Activated naive CD8-positive, alpha-beta T cell treated with anti-CD3 and anti-CD28 coated beads, Interleukin-2, amount 50 U/mL, for 24 hours (primary cell): ENCODE results near the gene CYP4F12.

ENCODE experiments used
- ATAC-seq: fragments of 150-1000 bp; cut with Tn5 transposase; one replicate; pipeline ENCODE4 v1.10.0; 2021
- DNase-seq: peaks from one replicate; pipeline ENCODE4 v3.0.0; 2021
- H3K27ac Mint-ChIP-seq: one replicate; pipeline ENCODE4 v1.8.0; 2021; ENCODE audit warnings: mild to moderate bottlenecking, mixed read lengths
- H3K27me3 Mint-ChIP-seq: one replicate; pipeline ENCODE4 v1.8.0; 2021; ENCODE audit warnings: mixed read lengths
- H3K36me3 Mint-ChIP-seq: one replicate; pipeline ENCODE4 v1.8.0; 2021; ENCODE audit warnings: low read depth, mixed read lengths
- H3K4me1 Mint-ChIP-seq: one replicate; pipeline ENCODE4 v1.8.0; 2021; ENCODE audit warnings: mixed read lengths
- H3K4me3 Mint-ChIP-seq: one replicate; pipeline ENCODE4 v1.8.0; 2021; ENCODE audit warnings: mild to moderate bottlenecking, moderate library complexity, mixed read lengths
- H3K9me3 Mint-ChIP-seq: one replicate; pipeline ENCODE4 v1.8.0; 2021; ENCODE audit warnings: mixed read lengths

The CYP4F12 gene

GRCh38 chr19:15717809-15718208 is 44.9 kb downstream of the CYP4F12 start:
- no peak overlapping the region for H3K4me3 Mint-ChIP-seq
- H3K27ac Mint-ChIP-seq, result no peak overlapping the region
- ATAC-seq (no peak), DNase-seq (no peak)
- no peaks in the 10 kb centered on the region for H3K36me3 Mint-ChIP-seq
- H3K4me1 Mint-ChIP-seq, result no peaks in the 10 kb centered on the region
- H3K9me3 Mint-ChIP-seq, result no peaks in the 10 kb centered on the region
- H3K27me3 Mint-ChIP-seq, result peaks cover 30% of the 10 kb centered on the region

DNA sequence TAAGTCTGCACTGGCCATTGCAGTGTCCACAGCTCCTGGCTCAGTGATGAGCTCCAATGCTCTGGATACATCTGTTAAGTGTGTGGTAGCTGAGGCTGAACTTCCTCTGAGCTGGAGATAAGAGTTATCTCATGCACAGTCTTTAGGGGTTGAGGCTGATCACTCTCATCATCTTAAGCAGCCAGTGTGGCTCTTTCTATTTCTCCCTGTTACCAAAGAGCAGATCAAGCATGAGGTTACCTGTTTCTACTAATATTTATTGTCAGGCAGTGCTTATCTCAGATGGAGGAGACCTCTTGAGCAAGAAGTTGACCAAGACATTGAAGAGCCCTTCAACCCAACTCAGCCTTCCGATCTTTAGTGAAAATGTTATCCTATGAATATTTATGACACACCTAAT is 48.4 kb downstream of the CYP4F12 start:
- Mint-ChIP-seq H3K36me3 (no peaks in the 10 kb centered on the region), H3K9me3 (no peaks in the 10 kb centered on the region), H3K27me3 (peaks cover 41% of the 10 kb centered on the region), H3K27ac (no peak overlapping the region), H3K4me1 (no peaks in the 10 kb centered on the region), H3K4me3 (no peak overlapping the region)
- DNase-seq, result no peak
- ATAC-seq, result no peak

- H3K9me3 Mint-ChIP-seq, result no peaks in the 10 kb centered on the region
- ATAC-seq, result no peak
- H3K4me1 Mint-ChIP-seq, result no peaks in the 10 kb centered on the region
- peaks cover 41% of the 10 kb centered on the region for H3K27me3 Mint-ChIP-seq
- H3K36me3 Mint-ChIP-seq, result no peaks in the 10 kb centered on the region
- no peak overlapping the region for H3K4me3 Mint-ChIP-seq
- DNase-seq, result no peak
- H3K27ac Mint-ChIP-seq, result no peak overlapping the region
Measured at GRCh38 chr19:15722956-15723355, 50.1 kb downstream of the CYP4F12 start.

DNA sequence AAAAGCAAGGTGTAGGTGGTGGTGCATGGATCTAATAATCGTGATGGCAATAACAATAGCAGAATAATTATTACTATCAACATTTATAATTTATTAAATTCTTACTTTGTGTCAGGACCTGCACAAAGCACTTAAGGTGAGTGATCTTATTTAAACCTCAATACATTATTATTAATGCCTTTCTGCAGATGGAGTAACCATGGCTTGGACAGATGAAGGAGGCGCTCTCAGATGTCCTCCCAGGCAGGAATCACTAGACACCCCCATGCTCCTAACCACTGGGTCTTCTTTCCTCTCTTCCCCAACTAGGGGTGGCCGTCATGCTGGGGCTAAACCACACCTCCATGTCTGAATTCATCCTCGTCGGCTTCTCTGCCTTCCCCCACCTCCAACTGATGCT is 54.8 kb downstream of the CYP4F12 start, which contains the start of gene OR10H2:
TSS of gene OR10H2 (plus strand) at position 301 of the 400 bp plus-strand sequence. CDS start at position 321, 20 bp downstream.
- DNase-seq (no peak), ATAC-seq (no peak)
- Mint-ChIP-seq H3K9me3 (no peaks in the 10 kb centered on the region), H3K27me3 (peaks cover 26% of the 10 kb centered on the region), H3K36me3 (no peaks in the 10 kb centered on the region), H3K27ac (no peak within 1 kb of the TSS), H3K4me3 (no peak within 1 kb of the TSS), H3K4me1 (no peaks in the 10 kb centered on the region)

DNA sequence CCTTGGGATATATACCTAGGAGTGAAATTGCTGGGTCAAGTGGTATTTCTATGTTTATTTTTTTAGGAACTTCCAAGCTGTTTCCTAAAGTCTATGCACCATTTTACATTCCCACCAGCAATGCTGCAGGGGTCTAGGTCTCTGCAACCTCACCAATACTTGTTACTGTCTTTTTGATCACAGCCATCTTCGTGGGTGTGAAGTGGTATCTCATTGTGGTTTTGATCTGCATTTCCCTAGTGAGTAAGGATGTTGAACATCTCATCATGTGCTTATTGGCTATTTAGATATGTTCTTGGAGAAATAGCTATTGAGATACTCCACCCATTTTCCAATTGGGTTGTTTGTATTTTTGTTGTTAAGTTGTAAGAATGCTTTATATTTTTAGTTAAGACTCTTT is 57.7 kb downstream of the CYP4F12 start:
- Mint-ChIP-seq H3K4me3 (no peak overlapping the region), H3K27ac (peak overlapping the region; percentile 10), H3K36me3 (no peaks in the 10 kb centered on the region), H3K4me1 (no peaks in the 10 kb centered on the region), H3K9me3 (no peaks in the 10 kb centered on the region), H3K27me3 (peaks cover 13% of the 10 kb centered on the region)
- ATAC-seq (no peak), DNase-seq (no peak)

- H3K27ac Mint-ChIP-seq, result no peak overlapping the region
- peaks cover 8% of the 10 kb centered on the region for H3K27me3 Mint-ChIP-seq
- H3K9me3 Mint-ChIP-seq, result no peaks in the 10 kb centered on the region
- ATAC-seq, result no peak
- DNase-seq, result no peak
- no peaks in the 10 kb centered on the region for H3K4me1 Mint-ChIP-seq
- H3K36me3 Mint-ChIP-seq, result no peaks in the 10 kb centered on the region
- no peak overlapping the region for H3K4me3 Mint-ChIP-seq
Measured at GRCh38 chr19:15732388-15732787, 59.5 kb downstream of the CYP4F12 start.

- Mint-ChIP-seq H3K36me3 (no peaks in the 10 kb centered on the region), H3K4me3 (no peak overlapping the region), H3K27me3 (no peaks in the 10 kb centered on the region), H3K9me3 (no peaks in the 10 kb centered on the region), H3K27ac (no peak overlapping the region), H3K4me1 (no peaks in the 10 kb centered on the region)
- no peak for ATAC-seq
- DNase-seq, result no peak
Measured at GRCh38 chr19:15733895-15734294, 61.0 kb downstream of the CYP4F12 start.

DNA sequence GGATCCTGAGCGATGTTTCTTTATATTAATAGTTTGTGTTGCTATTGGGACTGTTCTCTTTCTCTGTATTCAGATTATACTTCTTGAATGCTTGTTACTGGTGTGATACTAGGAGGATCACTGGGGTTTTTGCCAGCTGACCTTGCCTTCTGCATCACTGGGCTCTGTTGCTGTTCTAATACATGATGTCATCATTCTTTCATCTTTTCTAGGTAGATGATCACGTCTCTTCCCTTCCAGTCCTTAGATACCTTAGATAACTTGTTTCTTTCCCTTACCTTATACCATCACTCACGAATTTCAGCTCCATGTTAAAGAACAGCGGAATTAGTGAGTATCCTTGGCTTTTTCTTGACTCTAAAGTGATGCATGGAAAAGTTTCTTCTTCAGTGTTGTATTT is 64.8 kb downstream of the CYP4F12 start, which contains the start of gene OR10H3:
TSS of gene OR10H3 (plus strand) at position 264 of the 400 bp plus-strand sequence. CDS start 3,408 bp downstream, outside the sequence.
- H3K9me3 Mint-ChIP-seq, result peaks cover 15% of the 10 kb centered on the region
- no peak within 1 kb of the TSS for H3K4me3 Mint-ChIP-seq
- DNase-seq (no peak), ATAC-seq (no peak)
- no peak within 1 kb of the TSS for H3K27ac Mint-ChIP-seq
- H3K36me3 Mint-ChIP-seq, result peaks cover 5% of the 10 kb centered on the region
- no peaks in the 10 kb centered on the region for H3K4me1 Mint-ChIP-seq
- H3K27me3 Mint-ChIP-seq, result peaks cover 9% of the 10 kb centered on the region

DNA sequence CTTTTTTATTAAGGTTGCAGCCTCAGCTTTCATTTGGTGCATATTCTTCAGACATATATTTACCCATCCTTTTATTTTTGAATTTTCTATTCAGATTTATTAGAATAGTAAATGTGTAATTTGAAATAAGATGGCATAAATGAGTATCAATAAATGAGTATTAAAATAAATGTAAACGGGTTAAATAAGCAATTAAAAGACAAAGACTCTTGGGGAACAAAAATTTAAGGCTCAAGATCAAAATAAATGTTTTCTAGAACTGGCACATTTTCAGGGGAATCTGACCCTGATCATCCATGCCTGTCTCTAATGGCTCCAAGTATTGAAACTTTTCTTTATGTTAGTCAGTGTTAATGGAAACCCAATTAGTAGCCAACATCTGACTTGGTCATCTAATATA is 67.9 kb downstream of the CYP4F12 start:
- Mint-ChIP-seq H3K9me3 (peaks cover 15% of the 10 kb centered on the region), H3K4me3 (no peak overlapping the region), H3K4me1 (no peaks in the 10 kb centered on the region), H3K36me3 (peaks cover 5% of the 10 kb centered on the region), H3K27me3 (peaks cover 22% of the 10 kb centered on the region), H3K27ac (no peak overlapping the region)
- ATAC-seq, result no peak
- DNase-seq, result no peak
